GM12878 (cell line): Measurements from ENCODE around the gene GPR68. TPM values are rescaled to one million over a fixed set of nuclear protein-coding genes. Genes with fewer than 3 reads are reported as not detected.

Source experiments
- ATAC-seq: fragments of 200-7000 bp; cut with Tn5 transposase; 3 replicates; pipeline ENCODE4 v1.9.1; 2020; ENCODE audit warnings: mild to moderate bottlenecking, moderate library complexity
- BruUV-seq: library from RNA; stranded (reverse); fragments of 400-500 nt; replicated peaks from 2 replicates; lab custom pipeline; 2021; lab: Mats Ljungman, UMichigan
- CTCF ChIA-PET: fragments of 300-600 bp; sonication (Branson Sonifier 250); formaldehyde crosslinking; extraction: SDS; loops from one replicate; lab custom pipeline; 2021; ENCODE audit warnings: inconsistent platforms; lab: Yijun Ruan, JAX
- POLR2A ChIA-PET: fragments of 350-600 bp; formaldehyde crosslinking; extraction: SDS; loops from one replicate; lab custom pipeline; 2021; ENCODE audit warnings: inconsistent platforms; lab: Charles Lee
- RAD21 ChIA-PET: fragments of 300-600 bp; sonication (Branson Sonifier 250); formaldehyde crosslinking; loops from one replicate; lab custom pipeline; 2023; ENCODE audit warnings: antibody characterized with exemption; ENCODE audit not compliant: unreplicated experiment; lab: Charles Lee
- SMC1A ChIA-PET: fragments of 300-600 bp; sonication (Branson Sonifier 250); formaldehyde crosslinking; loops from one replicate; lab custom pipeline; 2023; ENCODE audit not compliant: unreplicated experiment, uncharacterized antibody; lab: Charles Lee
- DNase-seq: peaks from one replicate; pipeline ENCODE4 v3.0.0-alpha.2; 2011; ENCODE audit warnings: low read depth, low spot score
- FAIRE-seq: peaks from 3 replicates; lab custom pipeline; 2011; peaks lifted over from hg19 to GRCh38; lab: Jason Lieb, UNC
- H2AFZ ChIP-seq: 2 replicates; pipeline ENCODE4 v1.6.0; 2011; ENCODE audit warnings: low read depth, low read length, control low read depth; ENCODE audit not compliant: control insufficient read depth
- H3K27ac ChIP-seq: 2 replicates; pipeline ENCODE4 v1.5.1; 2011; ENCODE audit warnings: control low read depth; ENCODE audit not compliant: control insufficient read depth, insufficient read depth
- H3K27me3 ChIP-seq, 2 experiments: replicated peaks in 1 of 2; 2 replicates each; pipeline versions ENCODE4 v1.6.0 to v1.6.1; 2011; ENCODE audit warnings: low read length in 1 of 2; ENCODE audit not compliant: control insufficient read depth in 2 of 2, insufficient read depth in 2 of 2
- H3K36me3 ChIP-seq, 2 experiments: 2 replicates each; pipeline ENCODE4 v1.5.1; 2011; ENCODE audit warnings: low read length in 1 of 2; ENCODE audit not compliant: control insufficient read depth in 2 of 2, insufficient read depth in 2 of 2
- H3K4me1 ChIP-seq: 2 replicates; pipeline ENCODE4 v1.6.1; 2011; ENCODE audit warnings: mild to moderate bottlenecking, low read length, moderate library complexity, mixed read lengths; ENCODE audit not compliant: control insufficient read depth, insufficient read depth
- H3K4me2 ChIP-seq: 2 replicates; pipeline ENCODE4 v1.6.0; 2011; ENCODE audit warnings: control low read depth; ENCODE audit not compliant: control insufficient read depth, insufficient read depth
- H3K4me3 ChIP-seq: fragments of 200-600 bp; sonication (generic); 2 replicates; pipeline ENCODE4 v1.5.1; 2016
- H3K79me2 ChIP-seq: 2 replicates; pipeline ENCODE4 v1.6.0; 2011; ENCODE audit warnings: low read length; ENCODE audit not compliant: control insufficient read depth, insufficient read depth
- H3K9ac ChIP-seq: 2 replicates; pipeline ENCODE4 v1.8.0; 2011; ENCODE audit warnings: low read length, control low read depth, mixed read lengths; ENCODE audit not compliant: control insufficient read depth, insufficient read depth
- H3K9me3 ChIP-seq: replicated peaks from 3 replicates; pipeline ENCODE4 v1.5.1; 2011; ENCODE audit warnings: mild to moderate bottlenecking, low read length; ENCODE audit not compliant: control insufficient read depth, insufficient read depth
- H4K20me1 ChIP-seq: 2 replicates; pipeline ENCODE4 v1.6.0; 2011; ENCODE audit not compliant: control insufficient read depth, insufficient read depth
- BCLAF1 ChIP-seq: fragments of 450-650 bp; IDR thresholded peaks from 2 replicates; pipeline ENCODE4 v1.6.1; 2017; ENCODE audit warnings: antibody characterized with exemption, mild to moderate bottlenecking, moderate library complexity
- CEBPZ ChIP-seq: fragments of 150-350 bp; IDR thresholded peaks from 2 replicates; pipeline ENCODE4 v1.6.1; 2016; ENCODE audit warnings: low read depth, low read length
- CHD2 ChIP-seq: IDR thresholded peaks from 2 replicates; pipeline ENCODE4 v1.6.1; 2011; ENCODE audit warnings: low read depth, low read length, improper control_type of control experiment, borderline replicate concordance
- MEF2B ChIP-seq: fragments of 450-650 bp; IDR thresholded peaks from 2 replicates; pipeline ENCODE4 v1.6.1; 2018; ENCODE audit warnings: mild to moderate bottlenecking, moderate library complexity; ENCODE audit not compliant: partially characterized antibody, poor library complexity, severe bottlenecking
- NBN ChIP-seq: fragments of 450-650 bp; IDR thresholded peaks from 2 replicates; pipeline ENCODE4 v1.6.1; 2016
- PAX8 ChIP-seq: fragments of 450-650 bp; IDR thresholded peaks from 2 replicates; pipeline ENCODE4 v1.6.1; 2017; ENCODE audit warnings: mild to moderate bottlenecking, moderate library complexity
- PML ChIP-seq: IDR thresholded peaks from 2 replicates; pipeline ENCODE4 v1.6.1; 2012; ENCODE audit warnings: low read length, inconsistent platforms
- POLR2A ChIP-seq: IDR thresholded peaks from 2 replicates; pipeline ENCODE4 v1.6.1; 2011; ENCODE audit warnings: low read depth, mild to moderate bottlenecking, low read length
- RUNX3 ChIP-seq: IDR thresholded peaks from 2 replicates; pipeline ENCODE4 v1.6.1; 2012; ENCODE audit warnings: low read length, inconsistent platforms
- SIX5 ChIP-seq: IDR thresholded peaks from 2 replicates; pipeline ENCODE4 v1.6.1; 2011; ENCODE audit warnings: mild to moderate bottlenecking, low read depth, low read length, moderate library complexity; ENCODE audit not compliant: severe bottlenecking
- SRF ChIP-seq, 2 experiments: IDR thresholded peaks; 2 replicates each; pipeline ENCODE4 v1.6.1; 2011; ENCODE audit warnings: low read depth in 2 of 2, low read length in 2 of 2, mild to moderate bottlenecking in 1 of 2, moderate library complexity in 1 of 2
- TBL1XR1 ChIP-seq: IDR thresholded peaks from 2 replicates; pipeline ENCODE4 v1.6.1; 2012; ENCODE audit warnings: low read depth, low read length, improper control_type of control experiment
- WRNIP1 ChIP-seq: IDR thresholded peaks from 2 replicates; pipeline ENCODE4 v1.6.1; 2011; ENCODE audit warnings: low read depth, low read length, improper control_type of control experiment, borderline replicate concordance
- ZNF207 ChIP-seq: fragments of 450-650 bp; IDR thresholded peaks from 2 replicates; pipeline ENCODE4 v1.6.1; 2014; ENCODE audit warnings: antibody characterized with exemption, mild to moderate bottlenecking, borderline replicate concordance
- ZSCAN29 ChIP-seq: fragments of 450-650 bp; IDR thresholded peaks from 2 replicates; pipeline ENCODE4 v1.6.1; 2017; ENCODE audit warnings: mild to moderate bottlenecking, moderate library complexity
- WGBS: methylation state at CpG from one replicate; pipeline ENCODE4 v1.1.6; 2016; ENCODE audit warnings: low lambda C conversion rate; ENCODE audit not compliant: insufficient replicate concordance, insufficient coverage; ENCODE audit errors: missing lambda C conversion rate; 5-methylcytosine and 5-hydroxymethylcytosine counted together
- in situ Hi-C: fragments of 300-500 bp; cut with MboI; formaldehyde crosslinking; loops from 9 replicates; pipeline ENCODE4 v1.14.3; 2018; ENCODE audit warnings: mixed read lengths
- intact Hi-C: fragments of 100-400 bp; cut with micrococcal nuclease; formaldehyde crosslinking; loops from one replicate; pipeline ENCODE4 v1.14.2; 2022; ENCODE audit not compliant: unreplicated experiment
- polyA plus RNA-seq, 11 experiments: library from polyadenylated mRNA; depleted of rRNA in 4 of 11; unstranded in 6 of 11; stranded (reverse) in 5 of 11; fragments of >200 nt; fragmentation: Nextera tagmentation in 4 of 11; fragmentation: Illumina TruSeq in 1 of 11; extraction: Ambion mirVana in 4 of 11; extraction: Trizol in 1 of 11; gene quantifications; 1 replicate in 1 of 11; 2 replicates in 10 of 11; pipeline versions ENCODE4 v1.2.1 to v1.2.3, GENCODE V29; 2011 to 2016; ENCODE audit warnings: inconsistent platforms in 2 of 11, missing spikeins in 2 of 11, low read depth in 1 of 11
- total RNA-seq, 4 experiments: library from RNA; depleted of rRNA in 3 of 4; stranded (reverse); fragments of >200 nt in 3 of 4; fragmentation: Illumina TruSeq in 1 of 4; extraction: Trizol in 1 of 4; gene quantifications; 2 replicates each; pipeline versions ENCODE4 v1.2.1 to v1.2.3, GENCODE V29; 2013 to 2021

Gene GPR68
- total and polyA plus RNA-seq, 10 of the 15 experiments (the other 5 are each of a cell fraction or from before 2014, with no cell fraction given): 0.06 to 3.4 (median 1.8) TPM

- RAD21 ChIA-PET: interaction anchor here (1.5 to 4.0 kb wide), 4 partner anchors 9 to 74 kb away, joined by 3 to 31 read pairs (median 25); no protein-coding TSS in a partner anchor
- FAIRE-seq: no peak
- CTCF ChIA-PET: interaction anchor here (1.0 to 2.6 kb wide), 5 partner anchors 22 to 74 kb away, joined by 3 to 9 read pairs (median 5); no protein-coding TSS in a partner anchor
Observed at GRCh38 chr14:91250912-91251311, 6.4 kb upstream of the GPR68 start.

More at GRCh38 chr14:91250912-91251311, 6.4 kb upstream of the GPR68 start:
- DNase-seq (no peak), ATAC-seq (no peak)
- no TSS peak for BruUV-seq
- Histone ChIP-seq H4K20me1 (no peaks in the 10 kb centered on the region), H3K9ac (no peak overlapping the region), H3K27ac (no peak overlapping the region), H3K36me3 (no peaks in the 10 kb centered on the region), H2AFZ (no peak overlapping the region; the same call in 1 of the 2 replicates), H3K9me3 (no peaks in the 10 kb centered on the region), H3K4me3 (no peak overlapping the region), H3K79me2 (no peaks in the 10 kb centered on the region), H3K27me3 (no peaks in the 10 kb centered on the region), H3K4me2 (no peak overlapping the region)
- intact Hi-C loops: loop anchor here (1.0 kb wide), 1 partner anchor 22 kb away; no protein-coding TSS in a partner anchor
- ChIA-PET SMC1A (interaction anchor here (1.3 to 5.4 kb wide), 7 partner anchors 9 to 44 kb away, joined by 4 to 81 read pairs (median 5); no protein-coding TSS in a partner anchor), POLR2A (interaction anchor here (0.7 to 4.1 kb wide), 2 partner anchors 23 to 929 kb away, joined by 3 to 31 read pairs; no protein-coding TSS in a partner anchor)
- WGBS: 47% methylated on average over 5 of the region's 5 CpGs
- no peak for TF ChIP-seq ZSCAN29
- no peak for TF ChIP-seq BCLAF1
- TF ChIP-seq POLR2A: no peak
- no peak for TF ChIP-seq PML
- no peak for TF ChIP-seq NBN
- TF ChIP-seq SRF (IDR thresholded peaks at IDR 0.05; ENCODE audit: low read depth in 2 of 2, low read length in 2 of 2): no peak
- no peak for TF ChIP-seq TBL1XR1
- TF ChIP-seq CEBPZ: no peak
- TF ChIP-seq PAX8: no peak
- no peak for TF ChIP-seq SIX5
- no peak for TF ChIP-seq ZNF207
- no peak for TF ChIP-seq RUNX3
- TF ChIP-seq CHD2: no peak
- no peak for TF ChIP-seq MEF2B
- TF ChIP-seq WRNIP1: no peak
- TF ChIP-seq, all 136 proteins: peak for 0
- in situ Hi-C loops: no loop called here
- H3K4me1 ChIP-seq: peaks cover 39% of the 10 kb centered on the region
